H1 (cell line): Measurements from ENCODE around the gene ARR3.

Experiments
- ATF2 ChIP-seq: IDR thresholded peaks from 2 replicates; pipeline ENCODE4 v1.6.1; 2012; ENCODE audit warnings: low read length, inconsistent platforms
- CTCF ChIP-seq, 3 experiments: IDR thresholded peaks; 1 replicate in 2 of 3; 2 replicates in 1 of 3; pipeline versions ENCODE4 v1.5.1 to v1.6.1; 2011; ENCODE audit warnings: low read length in 3 of 3, mild to moderate bottlenecking in 3 of 3, inconsistent platforms in 2 of 3, low read depth in 1 of 3, moderate library complexity in 1 of 3; ENCODE audit not compliant: insufficient read depth in 1 of 3; ENCODE audit errors: control extremely low read depth in 1 of 3
- EZH2 ChIP-seq: fragments of 200-600 bp; sonication (generic); IDR thresholded peaks from 2 replicates; pipeline ENCODE4 v1.7.1; 2012; ENCODE audit warnings: low read depth, mild to moderate bottlenecking, moderate library complexity, low read length, inconsistent platforms; ENCODE audit not compliant: severe bottlenecking
- MAX ChIP-seq: IDR thresholded peaks from 2 replicates; pipeline ENCODE4 v1.6.1; 2012; ENCODE audit warnings: inconsistent platforms
- RFX5 ChIP-seq: IDR thresholded peaks from 2 replicates; pipeline ENCODE4 v1.6.1; 2011; ENCODE audit warnings: low read depth, low read length, improper control_type of control experiment, borderline replicate concordance
- SIX5 ChIP-seq: IDR thresholded peaks from 2 replicates; pipeline ENCODE4 v1.6.1; 2011; ENCODE audit warnings: mild to moderate bottlenecking, low read depth, low read length
- TAF1 ChIP-seq: IDR thresholded peaks from 2 replicates; pipeline ENCODE4 v1.6.1; 2011; ENCODE audit warnings: mild to moderate bottlenecking, low read depth, low read length
- ZNF274 ChIP-seq: IDR thresholded peaks from 2 replicates; pipeline ENCODE4 v1.7.0; 2012; ENCODE audit warnings: low read length, borderline replicate concordance; ENCODE audit errors: extremely low read depth

GRCh38 chrX:70301716-70302115 is 33.6 kb downstream of the ARR3 start:
- no peak for TF ChIP-seq ATF2
- TF ChIP-seq TAF1 = no peak
- no peak for TF ChIP-seq CTCF (IDR thresholded peaks at IDR 0.05; ENCODE audit: control extremely low read depth in 1 of 3, insufficient read depth in 1 of 3, low read depth in 1 of 3, low read length in 3 of 3)
- no peak for TF ChIP-seq MAX
- TF ChIP-seq ZNF274 = no peak
- TF ChIP-seq EZH2 = no peak
- TF ChIP-seq RFX5 = no peak
- no peak for TF ChIP-seq SIX5
